GM18870 (cell line): ENCODE data around the gene AZU1.

Source experiments
- ATAC-seq: cut with Tn5 transposase; IDR thresholded peaks from one replicate; pipeline ENCODE4 v1.9.1; 2021; ENCODE audit warnings: moderate library complexity; ENCODE audit not compliant: unreplicated experiment

AZU1 gene

GRCh38 chr19:827710-828321 lies at the start of gene AZU1:
AZU1 (plus strand) TSS chr19:827837; CDS start chr19:827847, 10 bp downstream.
- ATAC-seq = no peak

- ATAC-seq = no peak
Measured at GRCh38 chr19:778910-779653, 48.6 kb upstream of the AZU1 start.

- ATAC-seq = no peak
Measured at GRCh38 chr19:780935-781334, 46.7 kb upstream of the AZU1 start.

- no peak for ATAC-seq
Measured at GRCh38 chr19:781800-782184, 45.8 kb upstream of the AZU1 start.

GRCh38 chr19:782185-782877 lies 45.3 kb upstream of the AZU1 start:
- no peak for ATAC-seq

- no peak for ATAC-seq
Measured at GRCh38 chr19:782878-783668, 44.6 kb upstream of the AZU1 start.

GRCh38 chr19:784541-784940 lies 43.1 kb upstream of the AZU1 start:
- no peak for ATAC-seq

GRCh38 chr19:787536-787935 lies 40.1 kb upstream of the AZU1 start:
- ATAC-seq = no peak

- ATAC-seq = no peak
Measured at GRCh38 chr19:788686-788982, 39.0 kb upstream of the AZU1 start.

- ATAC-seq = no peak
Measured at GRCh38 chr19:788983-789700, 38.5 kb upstream of the AZU1 start.

- no peak for ATAC-seq
Measured at GRCh38 chr19:789701-790060, 38.0 kb upstream of the AZU1 start.

GRCh38 chr19:791007-791566 lies 36.5 kb upstream of the AZU1 start:
- no peak for ATAC-seq

- no peak for ATAC-seq
Measured at GRCh38 chr19:791567-792305, 35.9 kb upstream of the AZU1 start.

- ATAC-seq = no peak
Measured at GRCh38 chr19:792306-792885, 35.2 kb upstream of the AZU1 start.

- ATAC-seq = no peak
Measured at GRCh38 chr19:793806-794205, 33.8 kb upstream of the AZU1 start.

GRCh38 chr19:795073-795611 lies 32.5 kb upstream of the AZU1 start:
- no peak for ATAC-seq

GRCh38 chr19:795691-796581 lies 31.7 kb upstream of the AZU1 start:
- ATAC-seq = no peak
